Colonic mucosa (tissue), 4 donors: ENCODE measurements around the gene WDR48. TPM values are rescaled to one million over a fixed set of nuclear protein-coding genes. Genes with fewer than 3 reads are reported as not detected.

ENCODE experiments used
- DNase-seq: peaks from one replicate; pipeline ENCODE4 v3.0.0-alpha.2; 2020
- H3K27ac ChIP-seq: fragments of 200-600 bp; one replicate; pipeline ENCODE4 v1.8.0; 2021
- H3K27me3 ChIP-seq: fragments of 200-600 bp; one replicate; pipeline ENCODE4 v1.8.0; 2021
- H3K36me3 ChIP-seq: fragments of 200-600 bp; one replicate; pipeline ENCODE4 v1.8.0; 2021
- H3K4me1 ChIP-seq: fragments of 200-600 bp; one replicate; pipeline ENCODE4 v1.8.0; 2021; ENCODE audit warnings: mild to moderate bottlenecking
- H3K4me3 ChIP-seq: fragments of 200-600 bp; one replicate; pipeline ENCODE4 v1.8.0; 2021
- H3K9ac ChIP-seq, 2 donors: one replicate each; pipeline ENCODE4 v1.7.0; 2013; ENCODE audit warnings: control low read depth in 2 of 2, low read depth in 2 of 2, low read length in 2 of 2
- H3K9me3 ChIP-seq: fragments of 200-600 bp; one replicate; pipeline ENCODE4 v1.8.0; 2021
- intact Hi-C: fragments of 100-400 bp; cut with DNase I; formaldehyde crosslinking; loops from one replicate; pipeline ENCODE4 v1.14.1; 2022
- total RNA-seq, 2 donors: library from RNA; stranded (reverse); fragmentation: NEBNext Ultra II Directional in 1 of 2; extraction: Animal tissue kit (Norgen Biotek cat#: 25700) in 1 of 2; gene quantifications; one replicate each; pipeline ENCODE4 v1.2.1, GENCODE V29; 2021
- TF ChIP-seq, protein P1 (sequence below): fragments of 200-600 bp; IDR thresholded peaks from one replicate; pipeline ENCODE4 v1.8.0; 2022; ENCODE audit warnings: antibody characterized with exemption, mild to moderate bottlenecking
- donor health status: healthy.
- donor health status: DM: no; HTN: no; CAD: no.
- donor health status: DM: no; HTN: no; CAD: no.

Gene WDR48
- total RNA-seq, 2 donors from 2014 or later: 26.1 to 51.2 TPM

DNA sequence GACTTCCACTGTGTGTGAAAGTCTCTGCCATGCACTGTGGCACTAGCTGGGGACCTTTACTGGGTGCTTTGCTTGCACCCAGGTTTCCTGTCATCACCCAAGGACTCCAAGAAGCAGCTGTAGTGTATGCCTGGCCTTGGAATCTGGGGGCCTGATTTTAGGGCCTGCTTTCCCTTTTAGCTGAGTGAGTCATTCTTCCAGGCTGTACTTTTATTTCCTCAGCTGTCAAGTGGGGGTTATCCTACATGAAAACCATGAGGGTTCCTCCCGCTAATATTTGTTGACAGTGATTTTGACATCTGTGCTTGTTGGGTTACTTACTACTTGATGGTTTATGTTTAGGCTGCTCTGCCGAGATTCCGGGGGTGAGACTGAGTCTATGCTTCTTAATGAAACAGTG is 37.1 kb downstream of the WDR48 start:
- intact Hi-C loops: no loop called here
- TF ChIP-seq, protein P1, sequence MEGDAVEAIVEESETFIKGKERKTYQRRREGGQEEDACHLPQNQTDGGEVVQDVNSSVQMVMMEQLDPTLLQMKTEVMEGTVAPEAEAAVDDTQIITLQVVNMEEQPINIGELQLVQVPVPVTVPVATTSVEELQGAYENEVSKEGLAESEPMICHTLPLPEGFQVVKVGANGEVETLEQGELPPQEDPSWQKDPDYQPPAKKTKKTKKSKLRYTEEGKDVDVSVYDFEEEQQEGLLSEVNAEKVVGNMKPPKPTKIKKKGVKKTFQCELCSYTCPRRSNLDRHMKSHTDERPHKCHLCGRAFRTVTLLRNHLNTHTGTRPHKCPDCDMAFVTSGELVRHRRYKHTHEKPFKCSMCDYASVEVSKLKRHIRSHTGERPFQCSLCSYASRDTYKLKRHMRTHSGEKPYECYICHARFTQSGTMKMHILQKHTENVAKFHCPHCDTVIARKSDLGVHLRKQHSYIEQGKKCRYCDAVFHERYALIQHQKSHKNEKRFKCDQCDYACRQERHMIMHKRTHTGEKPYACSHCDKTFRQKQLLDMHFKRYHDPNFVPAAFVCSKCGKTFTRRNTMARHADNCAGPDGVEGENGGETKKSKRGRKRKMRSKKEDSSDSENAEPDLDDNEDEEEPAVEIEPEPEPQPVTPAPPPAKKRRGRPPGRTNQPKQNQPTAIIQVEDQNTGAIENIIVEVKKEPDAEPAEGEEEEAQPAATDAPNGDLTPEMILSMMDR: no peak
- Histone ChIP-seq H3K9me3 (no peaks in the 10 kb centered on the region), H3K27ac (no peak overlapping the region), H3K9ac (no peak overlapping the region), H3K4me1 (no peaks in the 10 kb centered on the region), H3K4me3 (no peak overlapping the region), H3K27me3 (no peaks in the 10 kb centered on the region), H3K36me3 (peaks cover 10% of the 10 kb centered on the region)
- no peak for DNase-seq

GRCh38 chr3:39090922-39091321 is 39.1 kb downstream of the WDR48 start:
- Histone ChIP-seq H3K4me3 (no peak overlapping the region), H3K27me3 (no peaks in the 10 kb centered on the region), H3K9ac (no peak overlapping the region), H3K4me1 (no peaks in the 10 kb centered on the region), H3K36me3 (peaks cover 18% of the 10 kb centered on the region), H3K27ac (no peak overlapping the region), H3K9me3 (no peaks in the 10 kb centered on the region)
- TF ChIP-seq, protein P1: no peak
- no peak for DNase-seq
- intact Hi-C loops: no loop called here

GRCh38 chr3:39094851-39095677 is 43.2 kb downstream of the WDR48 start:
- Histone ChIP-seq H3K9me3 (no peaks in the 10 kb centered on the region), H3K4me1 (no peaks in the 10 kb centered on the region), H3K9ac (no peak overlapping the region), H3K36me3 (peaks cover 17% of the 10 kb centered on the region), H3K4me3 (no peak overlapping the region), H3K27me3 (no peaks in the 10 kb centered on the region), H3K27ac (no peak overlapping the region)
- intact Hi-C loops: no loop called here
- TF ChIP-seq, protein P1: no peak
- DNase-seq: no peak

- TF ChIP-seq, protein P1: no peak
- Histone ChIP-seq H3K9me3 (no peaks in the 10 kb centered on the region), H3K27me3 (no peaks in the 10 kb centered on the region), H3K36me3 (peaks cover 17% of the 10 kb centered on the region), H3K4me1 (no peaks in the 10 kb centered on the region), H3K4me3 (no peak overlapping the region), H3K9ac (no peak overlapping the region), H3K27ac (no peak overlapping the region)
- DNase-seq: no peak
- intact Hi-C loops: no loop called here
Observed at GRCh38 chr3:39095778-39096177, 44.0 kb downstream of the WDR48 start.

DNA sequence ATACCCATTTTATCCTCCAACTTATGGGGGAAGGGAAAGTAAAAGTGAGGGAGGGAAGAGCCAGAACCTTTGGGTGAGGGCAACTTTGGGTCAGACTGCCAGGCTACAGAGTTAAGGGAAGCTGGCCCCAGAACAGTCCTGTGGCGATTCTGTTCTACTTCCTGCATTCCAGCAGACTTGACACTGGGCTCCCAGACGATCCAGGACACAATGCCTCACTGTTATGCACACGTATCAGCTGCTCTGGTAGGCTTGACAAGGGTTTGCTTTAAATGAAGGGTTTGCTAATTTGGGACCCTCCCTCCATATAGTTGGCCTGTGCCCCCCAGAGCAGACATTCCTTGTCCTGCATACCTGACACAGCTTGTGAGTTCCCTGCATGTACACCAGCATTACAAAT is 45.0 kb downstream of the WDR48 start:
- Histone ChIP-seq H3K36me3 (peaks cover 17% of the 10 kb centered on the region), H3K4me3 (no peak overlapping the region), H3K4me1 (no peaks in the 10 kb centered on the region), H3K9me3 (no peaks in the 10 kb centered on the region), H3K27me3 (no peaks in the 10 kb centered on the region), H3K9ac (no peak overlapping the region), H3K27ac (no peak overlapping the region)
- TF ChIP-seq, protein P1: no peak
- no peak for DNase-seq
- intact Hi-C loops: no loop called here
